ENCODE results near the gene ARX.

DNA sequence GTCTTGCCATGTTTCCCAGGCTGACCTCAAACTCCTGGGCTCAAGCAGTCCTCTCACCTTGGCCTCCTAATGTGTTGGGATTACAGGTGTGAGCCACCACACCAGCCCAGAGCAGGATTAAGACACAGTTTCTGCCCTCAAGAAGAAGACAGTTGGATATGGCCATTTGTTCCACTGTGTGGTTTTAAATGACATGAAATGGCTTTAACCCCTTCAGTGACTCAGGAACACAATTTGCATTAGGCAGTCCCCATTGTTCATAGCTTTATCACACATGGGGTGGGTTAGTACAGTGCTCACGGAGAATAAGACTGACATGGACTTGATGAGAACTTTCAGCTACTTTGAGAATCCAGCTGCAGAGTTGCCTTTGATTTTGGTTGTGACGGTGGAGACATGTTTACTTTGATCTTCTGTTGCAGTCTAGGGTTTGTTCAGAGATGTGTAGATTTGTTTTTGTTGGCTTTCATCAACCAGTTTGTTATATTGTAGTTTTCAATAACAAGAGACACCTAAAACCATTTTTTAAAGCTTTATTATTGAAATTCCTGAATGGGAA lies 60.3 kb downstream of the ARX start:
- no peak for TF ChIP-seq EP300 (IDR thresholded peaks at IDR 0.05)
- TF ChIP-seq, protein P1, sequence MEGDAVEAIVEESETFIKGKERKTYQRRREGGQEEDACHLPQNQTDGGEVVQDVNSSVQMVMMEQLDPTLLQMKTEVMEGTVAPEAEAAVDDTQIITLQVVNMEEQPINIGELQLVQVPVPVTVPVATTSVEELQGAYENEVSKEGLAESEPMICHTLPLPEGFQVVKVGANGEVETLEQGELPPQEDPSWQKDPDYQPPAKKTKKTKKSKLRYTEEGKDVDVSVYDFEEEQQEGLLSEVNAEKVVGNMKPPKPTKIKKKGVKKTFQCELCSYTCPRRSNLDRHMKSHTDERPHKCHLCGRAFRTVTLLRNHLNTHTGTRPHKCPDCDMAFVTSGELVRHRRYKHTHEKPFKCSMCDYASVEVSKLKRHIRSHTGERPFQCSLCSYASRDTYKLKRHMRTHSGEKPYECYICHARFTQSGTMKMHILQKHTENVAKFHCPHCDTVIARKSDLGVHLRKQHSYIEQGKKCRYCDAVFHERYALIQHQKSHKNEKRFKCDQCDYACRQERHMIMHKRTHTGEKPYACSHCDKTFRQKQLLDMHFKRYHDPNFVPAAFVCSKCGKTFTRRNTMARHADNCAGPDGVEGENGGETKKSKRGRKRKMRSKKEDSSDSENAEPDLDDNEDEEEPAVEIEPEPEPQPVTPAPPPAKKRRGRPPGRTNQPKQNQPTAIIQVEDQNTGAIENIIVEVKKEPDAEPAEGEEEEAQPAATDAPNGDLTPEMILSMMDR (IDR thresholded peaks at IDR 0.05): no peak

All from ovary (tissue), 3 donors.